Fibroblast of peridontal ligament (primary cell): ENCODE measurements around the gene VPS51.

Experiments
- DNase-seq: peaks from one replicate; pipeline ENCODE4 v3.0.0-alpha.2; 2010; ENCODE audit errors: extremely low read depth

The VPS51 gene

GRCh38 chr11:65095974-65096806, at the start of gene VPS51:
VPS51 (plus strand) TSS chr11:65096214; CDS start chr11:65096251, 37 bp downstream.
- peak; percentile 90 for DNase-seq

DNA sequence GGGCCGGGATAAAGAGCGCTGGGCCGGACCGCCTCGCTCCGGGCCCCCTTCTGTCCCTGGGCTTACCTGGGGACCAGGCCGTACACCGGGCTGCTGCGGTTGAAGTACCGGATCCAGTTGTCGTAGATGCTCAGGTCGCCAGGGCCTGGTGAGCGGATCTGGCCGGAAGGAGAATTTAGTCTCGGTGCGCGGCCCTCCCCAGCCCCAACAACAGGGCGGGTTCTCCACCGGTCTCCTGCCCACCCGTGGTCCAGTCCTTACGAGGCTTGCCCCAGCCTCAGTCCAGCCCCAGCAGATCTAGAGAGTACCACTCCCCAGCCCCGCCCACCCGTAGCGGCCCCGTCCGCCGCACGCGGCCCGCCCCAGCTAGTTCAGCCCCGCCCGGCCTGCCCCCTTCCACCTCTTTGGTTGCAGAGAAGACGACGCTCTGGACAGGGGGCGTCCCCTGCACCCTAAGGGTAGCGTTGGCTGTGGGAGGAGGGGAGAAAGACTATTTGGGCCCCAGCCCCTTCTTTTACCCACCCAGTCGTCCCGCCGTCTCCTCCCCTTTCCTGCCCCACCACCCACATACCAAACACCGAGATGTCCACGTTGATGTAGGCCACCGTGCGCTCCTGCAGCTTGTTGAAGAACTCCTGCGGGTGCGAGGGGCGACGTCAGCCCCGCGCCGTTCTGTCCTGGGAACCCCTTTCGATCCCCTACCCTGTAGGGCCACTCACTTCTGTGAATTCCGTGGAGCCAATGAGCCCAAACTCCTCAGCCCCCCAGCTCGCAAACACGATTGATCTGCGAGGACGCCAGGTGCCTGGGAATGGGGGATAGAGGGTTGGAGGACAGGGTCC, 48.2 kb upstream of the VPS51 start:
- DNase-seq, result no peak

- no peak for DNase-seq
Observed at GRCh38 chr11:65051398-65051858, 44.6 kb upstream of the VPS51 start.

GRCh38 chr11:65053827-65054508, 42.0 kb upstream of the VPS51 start:
- DNase-seq, result no peak

- DNase-seq, result no peak
Observed at GRCh38 chr11:65055538-65055937, 40.5 kb upstream of the VPS51 start.

- no peak for DNase-seq
Observed at GRCh38 chr11:65056999-65057398, 39.0 kb upstream of the VPS51 start.

DNA sequence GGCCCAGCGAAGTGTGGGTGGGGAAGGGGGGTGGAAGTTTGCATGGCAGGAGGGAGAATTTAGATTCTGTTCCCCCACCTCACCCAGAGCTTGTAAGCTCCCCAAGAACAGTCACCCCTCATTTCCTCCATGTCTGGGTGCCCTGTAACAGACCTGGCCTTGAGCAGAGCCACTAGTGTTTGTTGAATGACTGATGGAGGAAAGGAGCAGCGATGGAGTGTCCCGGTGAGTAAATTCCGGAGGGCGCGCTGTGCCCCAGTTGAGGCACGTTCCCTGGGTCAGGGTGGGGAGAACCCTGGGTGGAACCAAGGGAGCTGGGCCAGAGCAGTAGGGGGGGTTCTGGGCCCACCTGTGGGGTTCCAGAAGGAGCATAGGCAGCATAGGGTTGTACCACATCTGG, 38.5 kb upstream of the VPS51 start:
- no peak for DNase-seq

DNA sequence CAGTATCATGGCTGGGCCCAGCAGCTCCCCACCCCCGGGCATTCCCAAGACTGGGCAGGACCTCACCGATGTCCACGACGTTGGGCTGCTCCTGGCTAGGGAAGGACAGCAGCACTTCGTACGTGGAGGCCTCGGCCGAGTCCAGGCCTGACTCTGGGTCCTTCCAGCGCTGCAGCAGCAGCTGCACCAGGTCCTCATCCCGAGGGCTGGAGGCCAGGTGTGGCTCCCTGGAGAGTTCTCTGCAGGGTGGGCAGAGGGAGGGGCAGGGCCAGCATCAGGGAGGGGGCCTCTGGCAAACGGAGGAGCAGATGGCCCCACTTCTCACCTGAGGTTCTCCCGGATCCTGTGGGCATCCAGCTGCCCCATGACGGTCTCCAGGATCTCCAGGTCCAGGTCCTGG, 38.0 kb upstream of the VPS51 start:
- no peak for DNase-seq

DNA sequence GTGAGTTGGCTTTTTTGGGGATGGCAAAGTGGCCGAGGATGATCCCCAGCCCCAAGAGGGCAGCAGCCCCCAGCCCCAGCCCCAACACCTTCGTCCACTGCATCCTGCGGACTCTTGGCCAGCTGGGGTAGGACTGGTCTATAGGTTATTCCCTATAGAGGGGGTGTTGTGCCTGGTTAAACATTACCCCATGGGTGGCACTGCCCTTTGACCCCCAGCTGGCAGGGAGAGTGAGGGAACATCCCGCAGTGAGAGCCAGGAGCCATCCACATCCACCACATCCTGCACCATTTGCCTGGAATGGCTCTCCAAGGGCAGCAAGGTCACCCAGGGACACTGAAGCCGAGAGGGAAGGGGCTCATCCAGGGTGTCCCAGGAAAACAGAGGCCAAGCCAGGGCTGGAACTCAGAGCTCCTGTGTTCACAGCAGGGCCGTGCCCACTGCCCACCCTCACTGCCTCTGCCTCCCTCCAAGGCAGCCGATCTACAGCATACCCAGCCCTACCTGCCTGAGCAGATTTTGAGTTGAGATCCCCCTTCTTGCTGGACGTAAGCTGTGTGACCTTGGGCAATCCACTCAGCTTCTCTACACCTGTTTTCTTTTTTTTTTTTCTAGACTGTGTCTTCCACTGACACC, 37.5 kb upstream of the VPS51 start, which contains the start of gene NAALADL1:
Gene NAALADL1 (minus strand): TSS at position 135 of the 636 bp plus-strand sequence. CDS start 32 bp downstream, at position 103.
- no peak for DNase-seq

GRCh38 chr11:65059523-65059922, 36.5 kb upstream of the VPS51 start:
- no peak for DNase-seq

- no peak for DNase-seq
Observed at GRCh38 chr11:65059959-65060824, 35.8 kb upstream of the VPS51 start.

DNA sequence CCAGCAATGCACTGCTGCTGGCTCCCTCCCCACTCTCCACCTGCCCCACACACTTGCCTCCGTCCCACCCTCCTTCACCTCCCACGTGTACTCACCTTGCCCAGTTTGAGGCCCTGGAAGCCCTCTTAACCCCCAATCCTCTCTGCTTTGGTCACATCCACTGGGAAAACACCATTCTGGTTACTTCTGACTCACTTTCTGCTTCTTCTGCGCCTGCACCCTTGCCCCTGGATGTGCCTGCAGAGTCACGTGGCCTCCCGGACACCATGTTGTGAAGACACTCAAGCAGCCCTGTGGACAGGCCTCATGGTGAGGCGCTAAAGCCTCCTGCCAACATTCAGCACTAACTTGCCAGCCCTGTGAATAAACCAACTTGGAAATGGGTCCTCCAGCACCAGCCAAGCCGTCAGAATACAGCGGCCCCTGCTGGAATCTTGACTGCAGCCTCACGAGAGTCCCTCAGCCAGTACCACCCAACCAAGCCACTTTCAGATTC, 35.1 kb upstream of the VPS51 start:
- DNase-seq, result peak; percentile 9

GRCh38 chr11:65063532-65063931, 32.5 kb upstream of the VPS51 start:
- DNase-seq, result no peak

DNA sequence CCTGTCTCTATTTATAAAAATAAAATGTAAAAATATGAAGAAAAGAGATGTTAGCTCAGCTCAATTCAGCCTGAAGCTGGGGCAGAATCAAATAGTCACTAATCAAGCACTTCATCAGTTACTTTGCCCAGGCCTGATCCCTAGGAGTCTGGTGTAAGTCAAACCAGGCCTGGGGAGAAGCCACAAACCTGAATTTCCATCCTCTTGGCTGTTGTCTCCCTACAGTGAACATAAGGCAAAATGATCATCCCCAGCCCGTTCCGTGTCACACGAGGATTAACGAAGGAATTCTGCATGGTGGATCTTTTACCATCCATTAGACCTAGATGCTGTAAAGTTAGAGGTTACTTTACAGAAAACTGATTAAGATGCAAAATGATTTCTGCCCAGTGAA, 31.2 kb upstream of the VPS51 start:
- DNase-seq, result no peak

DNA sequence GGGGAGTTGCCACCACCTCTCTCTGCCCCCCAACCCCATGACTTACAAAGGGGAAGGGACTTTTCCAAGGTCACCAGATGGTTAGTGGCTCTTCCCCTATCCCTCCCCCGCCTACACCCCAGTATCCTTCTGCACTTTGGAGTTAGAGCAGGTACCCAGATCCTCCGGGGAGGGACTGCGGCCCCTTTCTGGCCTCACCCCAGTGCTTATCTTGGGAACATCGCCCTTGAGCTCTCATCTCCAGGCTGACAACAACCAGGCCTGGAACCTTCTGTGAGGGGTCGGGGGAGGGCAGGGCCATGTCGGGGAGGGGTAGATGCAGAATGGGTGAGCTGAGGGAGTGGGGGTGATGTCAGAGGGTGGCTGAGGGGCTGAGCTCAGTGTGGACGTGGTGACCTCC, 30.2 kb upstream of the VPS51 start:
- no peak for DNase-seq

- DNase-seq, result no peak
Observed at GRCh38 chr11:65066315-65066714, 29.7 kb upstream of the VPS51 start.

DNA sequence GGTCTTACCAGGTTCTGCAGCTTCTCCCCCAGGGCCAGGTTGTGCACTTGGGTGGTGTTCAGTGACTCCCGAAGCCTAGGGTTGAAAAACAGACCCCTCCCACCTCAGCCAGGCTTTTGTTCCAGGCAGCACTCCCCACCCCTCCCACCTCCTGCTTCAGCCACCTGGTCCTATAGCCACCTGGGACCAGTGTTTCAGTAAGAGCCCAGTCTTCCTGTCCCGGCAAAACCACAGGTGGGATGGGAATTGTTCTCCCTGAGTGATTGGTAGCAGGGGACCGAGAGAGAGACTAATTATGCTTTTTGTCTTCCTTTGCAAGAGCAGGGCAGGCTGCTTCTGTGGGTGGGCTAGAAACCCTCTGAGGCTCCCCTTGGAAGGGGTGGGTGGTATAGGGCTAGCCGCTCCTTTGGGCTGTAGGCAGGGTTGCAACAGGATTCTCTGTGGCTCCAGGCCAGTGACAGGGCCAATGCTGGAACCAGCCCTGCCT, 29.2 kb upstream of the VPS51 start:
- DNase-seq, result no peak

DNA sequence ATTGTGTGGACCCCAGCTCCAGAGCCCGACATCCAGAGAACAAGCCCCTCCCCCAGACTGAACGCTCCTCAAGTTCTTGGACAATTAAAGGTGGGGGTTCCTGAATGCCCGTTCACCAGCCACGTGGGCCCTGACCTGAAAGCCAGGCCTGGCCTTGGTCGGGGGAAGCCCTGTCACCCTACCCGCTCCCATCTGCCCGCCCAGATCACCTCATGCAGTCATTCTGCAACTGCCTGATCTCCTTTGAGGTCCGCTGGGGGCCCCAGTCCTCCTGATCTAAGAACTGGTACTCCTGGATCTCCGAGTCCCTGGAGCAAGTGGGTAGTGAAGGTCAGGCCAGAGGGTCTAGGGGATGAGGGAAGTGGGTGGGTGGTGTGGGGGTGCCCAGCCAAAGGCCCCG, 28.6 kb upstream of the VPS51 start:
- DNase-seq, result no peak

DNA sequence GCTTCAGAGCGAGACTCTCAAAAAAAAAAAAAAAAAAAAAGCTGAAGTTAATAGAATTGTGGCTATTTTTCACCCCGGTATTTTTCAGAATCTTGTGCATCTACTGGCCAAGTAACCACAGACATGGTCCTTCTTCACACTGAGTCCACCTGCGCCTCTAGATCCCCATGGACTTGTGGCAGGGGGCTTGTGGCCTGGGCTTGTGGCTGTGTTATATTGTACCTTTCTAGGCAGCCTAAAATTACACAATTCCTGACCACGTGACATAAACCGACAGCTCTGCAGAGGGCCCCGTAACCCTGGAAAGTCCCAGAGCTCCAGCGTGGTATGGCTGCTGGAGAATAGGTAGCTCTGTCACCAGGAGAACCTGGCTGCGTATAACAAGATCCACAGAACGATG, 26.8 kb upstream of the VPS51 start:
- DNase-seq, result no peak

DNA sequence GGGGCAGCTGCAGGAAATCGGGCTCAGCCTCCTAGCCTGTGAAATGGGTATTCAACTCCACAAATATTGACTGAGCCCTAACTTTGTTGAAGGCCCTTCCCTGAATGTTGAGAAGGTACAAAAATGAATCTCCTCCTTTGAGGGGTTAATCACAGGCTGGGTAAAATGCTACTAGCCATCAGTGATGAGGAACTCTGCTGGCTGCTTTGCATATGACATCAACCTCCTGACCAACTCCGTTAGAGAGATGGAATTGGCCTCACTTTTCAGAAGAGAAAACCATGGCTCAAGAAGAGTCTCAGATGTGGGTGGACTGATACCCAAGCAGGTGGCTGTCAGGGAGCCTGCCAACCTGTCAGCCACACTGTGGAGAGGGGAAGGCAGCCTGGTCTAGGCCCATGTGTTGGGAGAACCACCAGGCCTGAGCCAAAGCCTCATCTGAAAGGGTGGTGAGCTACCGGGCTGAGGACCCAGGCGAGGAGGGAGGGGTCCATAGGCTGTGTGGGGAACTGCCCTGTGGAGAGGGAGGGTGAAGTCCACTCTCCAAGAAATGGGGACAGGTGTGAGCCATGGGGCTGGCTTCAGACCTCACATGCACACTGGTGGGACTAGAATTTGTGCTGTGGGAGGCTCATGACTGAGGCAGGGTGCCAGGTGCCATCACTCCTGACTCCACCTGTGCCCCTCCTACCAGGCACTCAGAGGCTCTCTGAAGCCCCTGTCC, 23.9 kb upstream of the VPS51 start:
- peak; percentile 3 for DNase-seq
